HG02642 (cell line): ENCODE measurements around the gene TUSC2.

Experiments used
- ATAC-seq: cut with Tn5 transposase; IDR thresholded peaks from one replicate; pipeline ENCODE4 v1.9.1; 2021; ENCODE audit warnings: mild to moderate bottlenecking; ENCODE audit not compliant: unreplicated experiment, poor library complexity

The TUSC2 gene

GRCh38 chr3:50355829-50356552 lies 28.0 kb upstream of the TUSC2 start:
- ATAC-seq, result no peak

GRCh38 chr3:50354850-50355249 lies 26.8 kb upstream of the TUSC2 start:
- ATAC-seq, result no peak

DNA sequence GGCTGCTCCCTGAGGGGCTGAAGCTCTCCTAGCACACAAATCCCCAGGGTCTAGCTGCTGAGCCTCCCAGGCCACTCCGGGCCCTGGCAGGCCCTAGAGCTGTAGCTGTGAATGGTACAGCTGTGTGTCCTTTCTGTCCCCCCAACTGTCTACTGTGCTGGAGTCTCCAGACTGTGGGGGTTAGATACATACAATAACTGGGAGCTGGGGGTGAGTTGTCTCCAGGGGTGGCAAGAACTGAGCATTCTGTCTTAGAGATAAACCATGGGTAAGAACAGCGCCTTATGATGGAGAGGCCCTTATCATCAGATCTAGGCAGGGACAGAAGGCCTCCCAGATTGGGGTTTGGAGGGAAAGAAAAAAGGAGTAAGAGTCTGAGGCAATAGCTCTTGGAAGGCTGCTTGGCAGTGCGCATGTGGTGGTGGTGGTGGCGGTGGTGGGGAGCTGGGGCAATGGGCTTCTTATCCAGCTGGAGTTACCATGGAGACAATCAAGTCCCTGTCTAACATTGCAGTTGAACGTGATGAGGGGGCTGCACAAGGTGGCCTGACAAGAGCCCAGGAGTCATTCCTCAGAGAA lies 26.3 kb upstream of the TUSC2 start:
- no peak for ATAC-seq

GRCh38 chr3:50353245-50354004 lies 25.4 kb upstream of the TUSC2 start:
- ATAC-seq, result no peak

GRCh38 chr3:50352781-50353180 lies 24.8 kb upstream of the TUSC2 start:
- no peak for ATAC-seq

DNA sequence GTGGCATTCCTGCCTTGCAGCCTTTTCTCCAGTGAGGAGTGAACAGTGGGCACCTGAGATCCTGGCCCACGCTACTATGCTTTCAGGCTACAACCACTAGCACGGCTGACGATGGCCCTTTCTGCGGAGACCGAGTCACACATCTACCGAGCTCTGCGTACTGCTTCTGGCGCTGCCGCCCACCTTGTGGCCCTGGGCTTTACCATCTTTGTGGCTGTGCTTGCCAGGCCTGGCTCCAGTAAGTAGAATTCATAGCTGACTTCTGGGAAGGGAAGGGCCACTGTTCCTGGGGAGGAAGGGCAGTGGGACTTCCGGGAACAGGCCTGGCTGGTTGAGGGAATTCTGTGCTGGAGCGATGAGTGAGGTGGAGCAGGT lies 23.3 kb upstream of the TUSC2 start:
- ATAC-seq, result no peak

DNA sequence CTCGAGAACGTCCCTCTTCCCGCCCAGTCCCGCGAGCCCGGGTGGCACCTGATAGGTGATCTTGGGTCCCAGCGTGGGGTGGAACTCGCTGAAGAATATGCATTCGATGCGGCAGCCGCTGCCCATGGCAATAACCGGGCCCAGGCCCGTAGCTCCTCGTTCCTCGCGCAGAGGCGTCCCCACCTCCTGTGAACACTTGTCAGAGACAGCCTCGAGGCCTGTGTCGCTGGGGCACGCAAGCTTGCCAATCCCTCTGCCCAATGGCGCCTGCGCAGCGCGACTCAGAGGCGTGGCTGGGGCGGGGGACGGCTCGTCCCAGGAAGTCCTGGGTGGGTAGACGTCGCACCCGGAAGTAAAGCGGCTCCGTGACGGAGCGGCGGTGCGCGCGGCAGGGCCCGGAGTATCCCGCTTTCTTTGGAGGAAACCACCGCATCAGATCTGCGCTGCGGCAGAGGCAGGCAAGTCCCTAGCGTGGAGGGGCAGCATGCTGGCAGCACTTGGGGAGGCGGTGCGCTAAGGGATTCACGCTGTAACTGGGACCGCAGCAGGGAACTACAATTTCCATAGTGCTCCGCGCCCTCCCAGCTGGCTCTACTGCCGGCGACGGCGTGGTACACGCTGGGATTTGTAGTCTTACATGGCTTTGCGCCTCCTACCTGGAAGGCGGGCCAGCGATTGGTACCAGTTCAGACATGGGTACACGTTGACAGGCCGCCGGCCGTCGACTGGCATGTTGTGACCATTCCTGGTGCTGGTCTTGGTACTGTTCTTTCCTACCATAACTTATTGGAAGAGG lies 22.7 kb upstream of the TUSC2 start, which contains the start of the genes CYB561D2 and NPRL2:
CYB561D2 (plus strand) TSS at position 336 of the 796 bp plus-strand sequence. CDS start 572 bp downstream, outside the sequence.
NPRL2 (minus strand) TSS at position 249 of the 796 bp plus-strand sequence; CDS start at position 126, 123 bp downstream.
- peak; percentile 85 for ATAC-seq

DNA sequence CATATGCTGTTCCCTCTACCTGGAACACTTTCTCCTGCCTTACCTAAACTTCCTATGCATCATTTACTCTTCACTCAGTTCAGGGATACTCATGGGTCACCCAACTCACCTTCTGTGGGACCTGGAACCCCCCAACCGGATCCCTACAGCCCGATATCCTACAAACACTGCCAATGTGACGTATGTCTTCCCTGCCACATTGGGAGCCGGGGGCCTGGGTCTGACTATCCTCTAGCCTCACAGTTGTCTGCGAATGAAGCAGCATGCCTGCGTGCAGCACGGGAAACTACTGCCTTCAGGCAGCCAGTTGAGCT lies 22.1 kb upstream of the TUSC2 start:
- ATAC-seq, result no peak

DNA sequence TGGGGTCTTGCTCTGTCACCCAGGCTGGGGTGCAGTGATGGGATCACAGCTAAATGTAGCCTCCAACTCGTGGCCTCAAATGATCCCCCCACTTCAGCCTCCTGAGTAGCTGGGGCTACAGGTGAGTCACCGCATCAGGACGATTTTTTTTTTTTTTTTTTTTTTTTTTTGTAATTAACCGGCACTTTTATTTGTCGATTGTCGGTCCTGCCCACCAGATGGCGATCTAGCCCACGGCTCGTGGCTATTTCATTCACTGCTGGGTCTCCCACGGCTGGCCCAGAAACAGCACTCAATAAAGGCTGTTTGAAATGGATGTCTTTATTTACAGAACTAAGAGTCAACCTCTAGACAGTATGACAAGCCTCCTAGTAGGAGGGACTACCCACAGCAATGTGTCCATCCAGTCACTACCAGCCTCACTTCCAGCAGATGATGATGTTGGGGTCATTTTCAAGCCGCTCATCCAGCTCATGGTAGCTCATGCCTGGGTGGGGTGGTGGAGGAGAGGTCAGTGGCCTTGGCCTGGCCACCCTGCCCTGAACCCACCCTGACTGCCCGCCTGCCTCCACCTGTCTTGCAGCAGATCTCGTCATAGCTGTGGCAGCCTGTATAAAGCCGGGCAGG lies 19.3 kb upstream of the TUSC2 start:
- no peak for ATAC-seq

GRCh38 chr3:50345586-50346234 lies 17.7 kb upstream of the TUSC2 start, which contains the start of gene ZMYND10:
Gene ZMYND10 (minus strand): TSS chr3:50345732. CDS start chr3:50345579, 153 bp downstream.
- no peak for ATAC-seq

- no peak for ATAC-seq
Measured at GRCh38 chr3:50345008-50345407, 17.0 kb upstream of the TUSC2 start.

- no peak for ATAC-seq
Measured at GRCh38 chr3:50342813-50343633, 15.0 kb upstream of the TUSC2 start.

DNA sequence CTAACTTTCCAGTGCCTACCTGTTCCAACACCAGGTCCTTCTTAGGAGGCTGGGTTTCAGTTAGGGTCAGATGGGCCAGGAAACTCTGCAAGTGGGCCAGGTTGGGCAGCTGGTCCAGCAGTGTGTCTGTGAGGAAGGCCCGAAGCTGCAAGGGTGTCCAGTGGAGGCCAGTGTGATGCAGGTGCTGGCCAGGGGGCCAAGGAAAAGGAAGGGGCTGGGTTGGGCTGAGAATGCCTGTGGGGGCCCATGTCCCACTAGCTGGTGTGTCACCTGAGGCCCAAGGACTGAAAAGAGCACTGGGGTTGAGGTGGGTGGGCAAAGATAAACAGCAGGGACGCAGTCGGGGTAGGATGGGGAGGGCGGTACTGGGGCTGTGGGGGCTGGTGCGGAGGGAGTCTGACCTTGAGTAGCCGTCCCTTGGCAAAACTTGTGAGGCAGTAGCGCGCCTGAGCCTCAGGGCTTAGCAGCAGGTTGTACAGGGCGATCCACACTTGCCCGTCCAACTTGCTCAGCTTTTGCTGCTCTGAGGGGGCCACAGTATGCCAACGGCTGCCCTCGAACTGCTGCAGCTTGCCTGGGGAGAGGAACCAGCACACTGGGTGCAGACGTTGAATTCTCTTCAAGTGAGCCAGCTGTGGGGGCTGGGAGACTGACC lies 14.1 kb upstream of the TUSC2 start:
- no peak for ATAC-seq

- no peak for ATAC-seq
Measured at GRCh38 chr3:50341537-50341936, 13.5 kb upstream of the TUSC2 start.

GRCh38 chr3:50340448-50341329 lies 12.7 kb upstream of the TUSC2 start, which contains the start of gene RASSF1:
Gene RASSF1 (minus strand): TSS chr3:50340836. CDS start chr3:50340805, 31 bp downstream.
- ATAC-seq, result no peak

- ATAC-seq, result no peak
Measured at GRCh38 chr3:50340147-50340447, 12.1 kb upstream of the TUSC2 start.

GRCh38 chr3:50339485-50340146 lies 11.6 kb upstream of the TUSC2 start:
- ATAC-seq, result no peak
